HG03442 (cell line): Measurements from ENCODE around the gene TTC28.
"Not testable (repeated sequence)": the region's sequence is repeated elsewhere in the genome, so short reads cannot be mapped to it uniquely, and the experiment has no call there.

Experiments
- ATAC-seq: cut with Tn5 transposase; IDR thresholded peaks from one replicate; pipeline ENCODE4 v1.9.1; 2021; ENCODE audit warnings: mild to moderate bottlenecking, moderate library complexity; ENCODE audit not compliant: unreplicated experiment

Gene TTC28

DNA sequence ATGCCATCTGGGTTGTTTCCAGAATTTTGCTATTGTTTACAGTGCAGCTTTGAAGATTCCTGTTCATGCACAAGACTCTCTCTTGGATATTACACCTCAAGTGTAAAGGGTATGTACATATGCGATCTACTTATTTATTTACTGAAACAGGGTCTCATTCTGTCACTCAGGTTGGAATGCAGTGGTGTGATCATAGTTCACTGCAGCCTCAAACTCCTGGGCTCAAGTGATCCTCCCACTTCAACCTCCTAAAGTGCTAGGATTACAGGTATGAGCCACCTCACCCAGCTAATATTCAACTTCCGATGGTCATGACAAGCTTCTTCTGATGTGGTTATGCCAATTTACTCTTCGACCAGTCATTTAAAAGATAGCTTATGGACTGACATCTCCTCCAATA is 602.5 kb downstream of the TTC28 start:
- no peak for ATAC-seq

DNA sequence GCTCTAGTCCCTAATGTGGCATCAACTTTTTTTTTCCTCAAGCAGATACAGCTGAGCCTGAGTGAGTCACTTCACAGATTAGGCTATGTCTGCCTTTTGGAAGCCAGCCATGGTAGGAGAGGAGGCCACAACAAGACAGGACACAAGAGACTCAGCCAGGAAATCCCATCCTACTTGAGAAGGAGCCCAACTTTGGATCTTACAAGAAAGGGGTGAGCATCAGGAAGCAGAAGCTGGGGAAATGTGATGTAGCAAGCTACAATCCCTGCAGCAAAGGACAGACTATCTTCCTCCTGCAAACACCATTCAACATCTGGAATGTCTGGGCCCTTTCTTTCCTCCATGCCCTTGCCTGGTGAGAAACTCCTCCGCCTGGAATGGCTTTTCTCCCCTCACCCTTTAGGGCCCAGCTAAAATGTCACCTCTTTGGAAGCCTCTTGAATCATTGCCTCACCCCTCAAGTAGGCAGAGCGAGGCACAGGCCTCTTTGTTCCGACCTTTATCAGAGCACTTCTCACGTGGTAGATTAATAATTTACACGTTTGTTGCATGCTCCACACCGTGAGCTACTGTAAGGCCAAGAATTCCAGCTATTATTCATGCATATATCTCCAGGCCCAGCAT is 604.2 kb downstream of the TTC28 start:
- no peak for ATAC-seq

DNA sequence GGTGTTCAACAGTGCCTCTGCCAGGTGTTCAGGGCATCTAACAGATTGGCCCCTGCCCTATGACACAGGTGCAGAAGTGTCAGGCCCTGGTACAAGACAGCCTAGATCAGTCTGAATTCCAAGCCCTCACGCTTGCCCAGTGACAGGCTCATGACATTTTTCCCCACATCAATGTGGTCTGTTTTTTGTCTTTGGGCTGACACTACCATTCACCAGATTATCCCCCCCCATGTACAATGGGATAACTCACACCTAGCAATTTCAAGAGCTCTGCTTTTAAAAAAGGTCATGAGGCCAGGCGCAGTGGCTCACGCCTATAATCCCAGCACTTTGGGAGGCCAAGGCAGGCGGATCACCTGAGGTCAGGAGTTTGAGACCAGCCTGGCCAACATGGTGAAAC is 605.1 kb downstream of the TTC28 start:
- ATAC-seq = no peak

DNA sequence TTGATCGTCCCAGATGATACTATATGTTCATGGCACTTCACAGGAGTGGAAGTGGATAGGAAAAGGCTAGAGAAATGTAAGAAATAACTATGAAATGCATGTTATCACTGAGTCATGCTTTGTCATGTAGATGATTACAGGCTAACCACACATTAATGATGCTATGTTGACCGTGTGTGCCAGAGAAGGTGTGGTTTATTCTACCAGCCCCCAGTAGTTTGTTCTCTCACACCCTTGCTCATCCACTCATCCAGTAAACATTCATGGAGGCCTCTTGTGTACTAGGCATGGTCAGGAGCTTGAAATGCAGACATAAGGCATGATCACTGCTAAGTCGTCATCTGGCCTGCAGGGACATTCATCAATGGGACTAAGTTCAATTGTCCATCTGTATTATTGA is 607.6 kb downstream of the TTC28 start:
- ATAC-seq = no peak

DNA sequence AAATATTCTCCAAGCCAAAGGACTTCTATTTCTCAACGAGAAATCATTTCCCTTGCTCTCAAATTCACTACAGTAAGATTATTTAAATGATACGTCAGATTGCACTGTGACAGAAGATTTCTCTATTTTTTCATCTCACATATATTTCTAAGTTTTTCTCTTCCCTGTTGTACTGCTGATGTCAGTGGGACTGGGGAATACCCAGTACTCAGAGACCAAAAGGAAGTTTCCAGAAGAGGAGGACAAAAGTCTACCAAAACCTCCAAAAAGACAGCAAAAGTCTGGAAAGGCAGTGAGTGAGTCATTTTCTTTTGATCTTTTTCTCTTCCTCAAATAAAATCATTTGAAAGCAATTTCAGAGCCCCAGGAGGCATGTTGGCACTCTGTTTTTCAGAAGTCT is 610.8 kb downstream of the TTC28 start:
- ATAC-seq = no peak

DNA sequence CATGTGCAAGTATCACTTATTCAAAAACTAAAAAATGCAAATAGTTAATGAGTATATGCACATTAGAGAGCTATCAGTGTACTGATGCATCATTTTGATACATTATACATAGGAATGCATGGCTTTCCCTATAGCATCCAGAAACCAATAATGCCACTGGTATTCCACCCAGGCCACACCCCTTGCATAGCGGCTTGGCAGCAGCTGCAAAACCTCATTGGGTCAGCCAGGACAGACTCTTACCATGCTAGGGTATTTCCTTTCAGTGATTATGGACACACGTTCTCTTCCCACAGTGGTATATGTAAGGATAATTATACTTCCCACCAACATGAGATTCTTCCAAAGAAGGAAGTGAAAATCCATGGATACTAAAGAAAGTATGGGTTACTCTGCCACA is 614.7 kb downstream of the TTC28 start:
- no peak for ATAC-seq

DNA sequence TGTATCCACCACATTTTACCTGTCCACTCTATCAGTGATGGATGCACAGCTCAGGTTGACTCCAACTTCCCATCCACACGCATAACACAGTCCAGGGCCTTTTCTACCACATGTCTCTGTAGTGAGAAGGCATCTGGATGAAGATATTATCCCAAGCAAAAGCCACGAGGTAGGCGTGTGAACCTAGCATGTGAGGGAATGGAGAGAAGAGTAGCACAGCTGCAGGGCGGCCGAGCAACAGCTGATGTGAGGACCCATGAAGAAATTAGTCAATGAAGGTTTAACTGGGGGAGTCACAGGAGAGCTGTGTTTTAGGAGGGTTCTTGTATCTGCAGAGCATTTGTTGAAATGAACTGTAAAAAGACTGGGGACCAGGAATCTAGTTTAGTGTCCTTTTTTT is 616.0 kb downstream of the TTC28 start:
- ATAC-seq = no peak

DNA sequence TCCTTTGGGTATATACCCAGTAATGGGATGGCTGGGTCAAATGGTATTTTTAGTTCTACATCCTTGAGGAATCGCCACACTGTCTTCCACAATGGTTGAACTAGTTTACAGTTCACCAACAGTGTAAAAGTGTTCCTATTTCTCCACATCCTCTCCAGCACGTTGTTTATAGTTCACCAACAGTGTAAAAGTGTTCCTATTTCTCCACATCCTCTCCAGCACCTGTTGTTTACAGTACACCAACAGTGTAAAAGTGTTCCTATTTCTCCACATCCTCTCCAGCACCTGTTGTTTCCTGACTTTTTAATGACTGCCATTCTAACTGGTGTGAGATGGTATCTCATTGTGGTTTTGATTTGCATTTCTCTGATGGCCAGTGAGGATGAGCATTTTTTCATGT is 619.0 kb downstream of the TTC28 start:
- not testable (repeated sequence) for ATAC-seq

DNA sequence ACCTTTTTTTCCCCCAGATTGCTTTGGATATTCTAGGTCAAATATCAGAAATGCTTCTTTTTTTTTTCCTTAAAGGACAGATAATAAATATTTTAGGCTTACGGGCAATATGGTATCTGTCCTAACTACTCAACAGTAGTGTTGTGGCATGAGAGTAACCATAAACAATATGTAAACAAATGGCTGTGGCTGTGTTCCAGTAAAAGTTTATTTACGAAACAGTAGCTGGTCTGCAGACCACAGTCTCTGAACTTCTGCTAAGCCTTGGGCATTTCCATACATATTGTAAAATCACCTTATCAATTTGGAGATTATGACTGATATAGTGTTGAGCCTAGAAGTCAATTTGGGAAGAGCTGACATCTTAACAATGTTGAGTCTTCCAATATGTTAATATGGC is 621.6 kb downstream of the TTC28 start:
- ATAC-seq = no peak

DNA sequence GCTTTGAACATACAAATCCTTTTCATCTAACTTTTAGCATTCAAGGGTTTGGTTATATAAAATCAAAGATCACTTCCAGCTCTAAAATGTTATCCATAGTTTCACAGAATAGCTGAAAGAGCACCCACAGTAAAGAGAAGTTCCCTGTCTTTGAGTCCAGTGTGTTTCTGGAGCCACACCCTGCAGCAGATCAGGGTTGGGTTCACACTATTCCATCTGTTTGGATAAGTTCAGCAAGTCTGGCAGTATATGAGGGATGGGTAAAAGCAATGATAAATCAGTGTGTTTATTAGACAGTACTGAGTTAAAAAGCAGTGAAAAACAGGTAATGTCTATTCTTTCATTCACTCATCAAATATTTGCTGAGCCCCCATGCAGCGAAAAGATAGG is 624.8 kb downstream of the TTC28 start:
- no peak for ATAC-seq

DNA sequence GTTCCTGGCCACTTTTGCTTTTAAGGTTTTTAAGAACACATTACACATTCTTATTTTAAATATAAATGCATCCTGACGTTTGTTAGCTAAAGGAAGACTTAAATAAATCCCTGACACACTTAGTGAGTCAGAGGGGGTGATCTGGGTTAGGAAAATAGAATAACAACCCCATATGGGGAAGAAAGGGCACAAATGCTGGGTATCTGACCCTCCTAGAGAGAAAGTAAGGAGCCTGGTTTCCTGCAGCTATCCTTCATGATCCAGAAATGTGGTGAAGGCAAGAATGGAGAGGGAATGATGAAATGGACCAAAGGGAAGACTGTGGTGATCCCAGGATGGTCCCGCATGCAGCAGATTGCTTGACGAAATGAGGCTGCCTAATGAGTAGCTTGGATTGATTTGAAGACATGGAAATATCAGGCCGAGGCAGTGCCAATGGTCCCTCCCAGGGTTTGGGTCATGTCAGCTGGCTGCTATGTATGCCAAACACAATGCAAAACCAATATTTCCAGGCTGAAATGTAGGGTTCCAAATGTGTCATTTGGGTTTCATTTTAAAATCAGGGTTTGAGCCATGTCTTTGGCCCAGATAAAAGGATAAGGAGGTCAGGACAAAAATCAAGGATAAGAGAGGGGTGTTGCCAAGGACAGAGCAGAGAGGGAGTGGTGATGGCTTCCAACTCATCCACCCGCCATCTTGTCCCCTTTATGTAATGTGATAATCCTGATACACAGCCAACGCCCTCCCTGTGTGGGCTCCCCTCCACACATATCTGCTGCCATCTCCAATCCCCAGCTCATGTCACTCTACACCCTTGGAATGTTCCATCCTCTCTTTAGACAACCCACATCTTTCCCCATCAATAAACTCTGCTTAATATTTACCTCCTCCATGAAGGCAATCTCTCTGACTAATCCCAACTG is 625.5 kb downstream of the TTC28 start:
- ATAC-seq = no peak

DNA sequence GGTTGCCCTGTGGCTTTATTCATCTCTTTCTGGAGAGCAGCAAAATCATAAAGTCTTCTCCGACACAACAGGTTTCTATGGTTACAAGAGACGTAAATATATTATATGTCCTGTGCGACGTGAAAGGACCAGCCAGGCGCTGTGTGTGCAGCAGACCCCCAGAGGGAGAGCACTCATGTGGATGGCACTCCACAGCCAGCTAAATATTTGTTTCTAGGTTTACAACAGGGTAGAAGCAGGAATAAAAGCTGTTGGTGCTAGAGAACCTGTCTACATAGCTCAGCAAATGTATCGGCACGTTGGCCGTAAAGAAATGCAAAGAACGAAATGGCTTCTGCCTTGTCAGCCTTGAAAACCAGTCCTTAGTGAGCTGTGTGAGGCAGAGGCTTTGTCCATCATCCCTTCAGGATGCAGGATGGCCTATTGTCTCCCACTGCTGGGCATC is 626.8 kb downstream of the TTC28 start:
- ATAC-seq = no peak

DNA sequence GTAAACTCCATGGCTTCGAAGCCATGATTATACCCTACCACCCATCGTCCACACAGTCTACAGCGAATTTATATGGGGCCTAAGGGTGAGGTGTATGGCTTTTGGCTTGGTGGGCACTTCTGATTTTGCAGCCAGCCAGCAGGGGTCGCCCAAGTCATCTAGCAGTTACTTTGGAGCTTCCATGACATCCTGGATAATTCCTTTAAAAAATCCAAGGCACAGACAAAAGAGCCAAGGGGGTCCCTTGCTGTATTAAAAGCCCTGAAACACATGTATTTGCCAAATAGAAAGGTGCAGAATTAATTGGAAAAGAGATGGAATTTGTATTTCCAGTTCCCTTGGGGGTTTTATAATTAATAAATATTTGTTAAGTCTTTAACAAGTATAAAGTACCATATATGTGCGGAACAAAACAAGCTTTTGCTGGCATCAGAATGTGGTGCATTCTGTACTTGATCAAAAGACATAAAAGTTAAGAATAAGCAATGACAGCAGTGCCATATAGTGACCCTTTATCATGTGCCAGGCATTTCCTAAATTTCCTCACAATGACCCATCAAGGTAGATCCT is 627.8 kb downstream of the TTC28 start:
- no peak for ATAC-seq

DNA sequence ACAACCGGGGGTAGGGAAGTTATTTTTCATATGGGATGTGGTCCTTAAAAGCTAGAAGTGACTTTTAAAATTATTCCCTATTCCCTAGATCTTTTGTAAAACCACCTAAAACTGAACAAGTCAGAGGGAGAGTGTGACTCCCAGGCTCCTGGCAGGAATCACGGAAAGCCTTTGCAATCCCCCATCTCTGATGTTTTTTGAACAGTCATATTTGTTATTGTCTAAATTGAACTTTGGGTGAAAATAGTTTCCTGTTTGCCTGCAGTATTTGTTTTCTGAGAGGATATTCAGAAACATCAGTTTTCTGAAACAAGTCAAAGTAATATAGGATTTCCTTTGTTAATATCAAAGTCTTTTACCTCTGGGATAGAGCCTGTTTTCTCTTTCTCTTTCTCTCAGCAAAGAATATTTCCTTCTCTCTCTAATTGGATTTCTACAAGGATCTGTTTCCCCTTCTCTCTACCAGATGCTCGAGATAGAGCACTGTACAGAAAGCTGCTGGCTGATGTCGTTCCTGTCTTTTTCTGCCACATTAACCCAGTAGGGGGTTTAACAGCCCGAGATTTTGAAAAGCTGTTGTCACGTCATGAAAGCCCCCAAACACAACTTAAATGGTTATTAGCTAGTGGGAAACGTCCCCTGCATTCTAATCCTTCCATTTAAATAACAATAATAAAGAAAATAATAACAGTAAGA is 628.4 kb downstream of the TTC28 start:
- no peak for ATAC-seq

DNA sequence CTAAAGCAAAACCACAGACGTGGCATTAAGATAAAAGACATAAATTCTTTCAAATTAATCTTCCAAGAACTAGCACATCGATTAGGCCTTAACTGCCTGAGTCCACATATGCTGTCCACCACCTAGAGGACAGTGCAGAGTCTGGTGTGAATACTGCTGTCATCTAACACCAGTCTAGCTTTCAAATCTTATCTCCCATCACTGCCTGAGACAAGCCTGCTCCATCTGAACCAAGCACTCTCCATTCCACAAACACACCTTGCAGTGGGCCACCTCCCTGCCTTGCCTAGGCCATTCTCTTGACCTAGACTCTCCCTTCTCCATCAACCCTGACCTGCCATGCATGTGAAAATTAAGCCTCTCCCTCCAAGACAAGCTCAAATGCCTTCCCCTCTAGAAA is 631.1 kb downstream of the TTC28 start:
- ATAC-seq = no peak

DNA sequence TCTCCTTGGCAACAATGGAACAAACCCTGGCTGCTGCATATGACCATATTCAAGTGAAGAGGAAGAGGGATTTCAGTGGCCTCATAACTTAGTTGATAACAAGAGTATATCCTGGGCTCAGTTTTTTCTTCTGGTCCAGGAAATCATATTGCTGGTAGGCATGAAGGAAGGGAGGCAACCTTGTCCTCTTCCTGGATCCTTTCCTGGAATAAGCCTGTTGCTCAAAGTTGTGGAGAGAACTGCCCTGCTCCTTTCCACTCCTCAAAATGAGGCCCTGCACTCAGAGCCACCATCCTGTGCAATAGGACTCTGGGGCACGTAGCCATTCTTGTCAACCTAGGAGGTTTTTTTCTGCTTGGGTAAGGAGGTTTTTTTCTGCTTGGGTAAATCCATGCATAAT is 631.9 kb downstream of the TTC28 start:
- ATAC-seq = no peak

DNA sequence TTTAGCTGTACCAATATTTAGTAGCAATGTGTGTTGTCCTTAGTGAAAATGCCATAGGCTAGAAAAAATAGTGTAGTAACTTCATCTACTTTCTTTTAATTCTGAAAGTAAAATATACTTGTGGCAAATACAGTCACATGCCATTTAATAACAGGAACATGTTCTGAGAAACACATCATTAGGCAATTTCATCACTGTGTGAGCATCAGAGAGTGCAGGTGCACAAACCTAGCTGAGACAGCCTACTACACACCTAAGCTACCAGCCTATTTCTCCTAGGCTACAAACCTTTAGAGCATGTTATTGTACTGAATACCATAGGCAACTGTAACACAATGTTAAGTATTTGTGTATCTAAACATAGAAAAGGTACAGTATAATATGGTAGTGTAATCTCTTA is 633.5 kb downstream of the TTC28 start:
- ATAC-seq = no peak

DNA sequence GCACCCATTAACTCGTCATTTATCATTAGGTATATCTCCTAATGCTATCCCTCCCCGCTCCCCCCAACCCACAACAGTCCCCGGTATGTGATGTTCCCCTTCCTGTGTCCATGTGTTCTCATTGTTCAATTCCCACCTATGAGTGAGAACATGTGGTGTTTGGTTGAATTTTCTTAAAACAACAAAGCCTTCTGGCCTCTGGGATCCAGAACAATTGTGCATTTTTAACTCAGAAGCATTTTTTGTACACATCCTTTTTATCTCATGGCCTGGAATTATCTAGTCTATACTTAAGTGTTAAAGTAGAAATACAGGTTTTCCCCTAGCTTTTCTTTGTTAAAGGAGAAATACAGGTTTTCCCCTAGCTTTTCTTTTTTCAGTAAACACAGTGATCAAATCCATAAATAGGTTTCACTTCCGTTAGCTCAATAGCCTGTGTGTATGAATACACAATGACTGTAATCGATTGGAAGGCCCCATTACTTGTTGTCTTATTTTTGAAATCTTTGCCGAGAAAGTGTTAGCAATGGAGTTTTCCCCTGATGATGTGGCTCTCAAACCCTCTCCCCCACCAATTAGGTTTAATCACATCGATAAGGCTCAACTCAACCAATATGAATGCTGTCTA is 635.0 kb downstream of the TTC28 start:
- ATAC-seq = no peak

DNA sequence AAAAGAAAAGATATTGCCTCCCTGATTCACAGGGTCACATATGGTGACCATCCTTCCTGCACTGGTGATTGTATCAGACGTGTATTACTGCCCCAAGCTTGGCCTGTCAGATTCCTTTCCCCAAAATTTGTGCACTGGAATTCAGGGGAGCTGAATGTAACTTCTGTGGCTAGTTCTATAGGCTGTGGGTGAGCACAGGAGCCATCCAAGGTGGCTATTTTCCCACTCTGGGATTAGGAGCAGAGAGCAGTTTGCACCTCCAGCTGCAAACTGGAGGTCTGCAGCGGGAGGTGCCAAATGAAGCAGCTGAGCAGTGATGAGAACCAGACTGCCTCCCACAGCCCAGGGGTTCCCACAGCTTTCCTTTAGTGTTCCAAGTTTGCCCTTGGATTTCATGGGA is 636.4 kb downstream of the TTC28 start:
- ATAC-seq = no peak

DNA sequence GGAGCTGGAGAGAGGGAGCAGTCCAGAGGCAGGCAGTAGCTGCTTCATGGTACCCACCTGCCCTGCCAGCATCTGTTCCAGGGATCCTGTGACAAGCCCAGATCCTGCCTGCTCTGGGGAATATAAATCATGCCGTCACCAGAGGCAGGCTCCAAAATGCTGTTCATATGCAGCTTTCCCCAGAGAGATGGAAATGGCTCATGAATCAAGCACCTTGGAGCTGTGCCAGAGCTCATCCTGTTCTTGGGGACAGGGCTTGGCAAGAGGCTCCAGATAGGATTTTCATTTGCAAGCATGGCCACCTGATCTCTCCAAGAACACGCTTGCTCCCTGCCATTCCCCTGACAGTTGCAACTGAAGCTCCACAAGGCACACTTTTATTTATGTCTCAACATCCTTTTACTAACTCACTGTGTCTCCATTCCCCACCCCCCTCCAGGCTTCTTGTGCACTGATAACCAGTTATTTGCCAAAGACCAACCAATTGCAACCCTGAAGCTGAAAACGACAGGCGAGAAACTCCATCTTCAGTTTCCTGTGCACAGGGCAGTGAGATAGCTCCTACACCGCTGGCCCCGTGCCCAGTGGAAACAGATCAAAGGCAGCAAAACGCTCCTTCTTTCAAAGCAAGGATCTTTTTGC is 644.8 kb downstream of the TTC28 start:
- no peak for ATAC-seq
